Cardiac septum (tissue), 1 donor: ENCODE measurements around the gene WDR46. TPM values are rescaled to one million over a fixed set of nuclear protein-coding genes. Genes with fewer than 3 reads are reported as not detected.
A peak's percentile ranks its signal among the peaks of the same experiment; 100 is the strongest.
"Not testable (repeated sequence)": the region's sequence is repeated elsewhere in the genome, so short reads cannot be mapped to it uniquely, and the experiment has no call there.

Source experiments
- DNase-seq: peaks from one replicate; pipeline ENCODE4 v3.0.0-alpha.2; 2020; ENCODE audit warnings: low spot score
- intact Hi-C: fragments of 100-400 bp; cut with DNase I; formaldehyde crosslinking; loops from one replicate; pipeline ENCODE4 v1.14.0; 2022
- total RNA-seq: library from RNA; stranded (reverse); fragmentation: NEBNext Ultra II Directional; extraction: Animal tissue kit (Norgen Biotek cat#: 25700); gene quantifications from one replicate; pipeline ENCODE4 v1.2.1, GENCODE V29; 2021
- donor health status: DM: no; HTN: no; CAD: no.

Gene WDR46
- total RNA-seq, 1 donor from 2014 or later, result 18.8 TPM

DNA sequence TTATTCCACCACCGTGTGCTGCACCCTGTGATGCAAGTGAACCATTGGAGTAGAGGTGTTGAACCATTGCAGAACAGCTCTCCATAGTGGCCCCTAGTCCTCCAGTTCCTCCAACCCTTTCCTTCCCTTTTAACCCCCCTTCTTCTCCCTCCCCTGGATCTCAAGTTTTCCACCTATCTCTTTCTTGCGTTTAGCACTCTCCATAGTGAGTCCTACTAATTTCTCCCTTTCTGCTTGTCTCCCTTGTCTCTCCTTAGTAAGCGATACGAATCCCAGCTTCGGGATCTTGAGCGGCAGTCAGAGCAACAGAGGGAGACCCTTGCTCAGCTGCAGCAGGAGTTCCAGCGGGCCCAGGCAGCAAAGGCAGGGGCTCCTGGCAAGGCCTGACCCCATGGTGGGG is 1.4 kb upstream of the WDR46 start:
- no peak for DNase-seq
- intact Hi-C loops, result no loop called here

GRCh38 chr6:33289784-33290315 is 811 bp upstream of the WDR46 start:
- DNase-seq, result no peak
- intact Hi-C loops, result loop anchor here (1.0 kb wide), 1 partner anchor 19 kb away; the partner anchor contains the start of gene VPS52

GRCh38 chr6:33288141-33288920 is 708 bp downstream of the WDR46 start:
- no peak for DNase-seq
- intact Hi-C loops, result no loop called here

DNA sequence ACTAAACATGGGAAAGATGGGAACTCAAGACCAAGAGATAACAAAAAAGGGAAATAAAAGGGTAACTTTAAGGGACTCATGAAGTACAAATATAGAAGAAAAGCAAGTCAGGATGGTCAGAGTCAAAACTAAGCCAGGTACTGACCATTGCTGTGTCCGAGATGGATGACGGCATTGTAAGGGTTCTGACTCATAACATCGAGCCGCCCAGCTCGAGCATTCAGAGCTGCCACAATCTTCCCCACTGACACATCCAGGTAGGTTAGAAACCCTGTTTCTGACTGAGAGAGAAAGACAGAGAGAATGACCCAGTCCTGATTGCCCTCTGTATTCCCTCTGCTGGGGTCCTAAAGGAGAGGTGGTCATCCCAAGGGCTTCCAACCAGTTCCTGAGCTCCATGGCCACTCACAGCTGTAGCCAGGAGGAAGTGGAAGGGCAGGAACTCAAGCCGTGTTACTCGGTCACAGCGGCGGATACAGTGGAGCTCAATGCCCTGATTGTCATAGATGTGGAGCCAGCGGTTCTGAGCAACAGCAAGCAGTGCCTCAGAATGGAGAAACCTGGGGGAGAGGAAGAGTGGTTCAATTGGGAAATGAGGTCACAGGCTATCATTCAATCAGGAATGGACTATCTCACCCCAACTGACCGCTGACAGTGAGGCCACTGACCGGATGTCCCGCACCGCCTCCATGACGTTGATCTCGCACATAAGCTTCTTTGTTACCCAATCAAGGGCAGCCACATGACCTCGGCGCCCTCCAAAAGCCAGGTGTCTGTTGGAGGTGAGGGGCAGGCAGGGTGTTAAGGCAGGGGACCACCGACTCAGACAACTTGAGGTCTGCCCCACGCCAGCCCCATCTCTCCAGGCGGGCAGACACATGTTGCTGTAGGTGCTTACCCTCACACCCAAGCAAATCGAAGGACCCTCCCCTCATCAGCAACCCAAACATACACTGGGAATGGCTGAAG is 1.8 kb downstream of the WDR46 start:
- intact Hi-C loops, result no loop called here
- DNase-seq, result no peak

GRCh38 chr6:33285214-33285613 is 3.8 kb downstream of the WDR46 start:
- intact Hi-C loops, DNase-seq: not testable (repeated sequence)

DNA sequence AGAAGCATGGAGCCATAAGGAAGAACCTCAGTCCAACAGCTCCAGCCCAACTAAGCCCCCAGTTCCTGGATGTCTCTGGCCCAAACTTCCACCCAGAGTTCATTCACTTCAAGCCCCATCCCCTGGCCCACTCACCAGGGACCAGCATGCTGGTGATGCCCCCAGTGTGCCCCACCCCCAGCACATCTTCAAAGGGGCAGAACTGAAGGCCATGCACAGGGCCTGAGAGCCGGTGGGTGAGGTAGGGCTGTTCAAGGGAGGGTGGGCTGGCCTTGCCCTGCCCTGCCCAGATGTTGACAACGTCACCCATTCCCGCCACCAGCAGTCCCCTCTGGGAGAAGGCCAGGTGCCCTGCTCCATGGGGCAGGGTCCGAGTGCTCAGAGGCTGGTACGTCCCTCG is 8.5 kb downstream of the WDR46 start:
- DNase-seq, result no peak
- intact Hi-C loops, result loop anchor here (2.0 kb wide), 1 partner anchor 64 kb away; no protein-coding TSS in a partner anchor

DNA sequence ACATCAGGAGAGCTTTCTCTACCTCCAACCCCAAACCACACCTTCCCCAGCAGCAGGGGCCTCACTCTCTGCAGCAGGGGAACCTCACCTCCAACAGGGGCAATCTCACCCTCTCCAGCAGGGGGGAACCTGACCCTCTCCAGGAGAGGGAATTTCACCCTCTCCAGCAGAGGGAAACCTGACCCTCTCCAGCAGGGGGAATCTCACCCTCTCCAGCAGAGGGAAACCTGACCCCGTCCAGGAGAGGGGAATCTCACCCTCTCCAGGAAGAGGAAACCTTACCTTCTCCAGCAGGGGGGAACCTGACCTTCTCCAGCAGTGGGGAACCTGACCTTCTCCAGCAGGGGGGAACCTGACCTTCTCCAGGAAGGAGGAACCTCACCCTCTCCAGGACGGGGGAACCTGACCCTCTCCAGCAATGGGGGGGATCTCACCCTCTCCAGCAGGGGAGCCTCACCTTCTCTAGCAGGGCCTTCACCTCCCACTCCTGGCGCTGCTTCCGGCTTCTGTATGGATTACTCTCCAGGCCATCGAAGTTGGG is 9.0 kb downstream of the WDR46 start:
- intact Hi-C loops, result loop anchor here (2.0 kb wide), 1 partner anchor 65 kb away; no protein-coding TSS in a partner anchor
- DNase-seq, result no peak

DNA sequence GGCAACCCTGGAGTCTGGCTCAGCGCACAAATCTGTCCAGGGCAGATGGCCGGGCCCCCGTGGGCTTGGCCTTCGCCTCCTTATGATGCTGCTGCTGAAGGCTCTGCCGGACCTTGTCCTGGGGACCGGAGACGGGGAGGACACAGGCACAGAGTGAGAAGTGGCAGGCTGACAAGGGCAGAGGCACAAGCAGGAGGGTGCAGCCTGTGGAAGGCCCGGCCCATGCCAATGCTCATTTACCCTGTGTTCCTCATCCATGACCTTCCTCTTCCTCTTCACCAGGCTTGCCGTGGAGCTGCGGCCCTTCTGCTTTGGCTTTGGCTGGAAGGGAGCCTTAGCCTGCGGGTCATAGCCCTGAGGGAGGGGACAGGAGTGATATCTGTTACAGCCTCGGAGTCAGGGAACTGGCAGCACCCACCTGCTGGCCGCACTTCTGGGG is 9.8 kb downstream of the WDR46 start:
- intact Hi-C loops, result no loop called here
- DNase-seq, result no peak

DNA sequence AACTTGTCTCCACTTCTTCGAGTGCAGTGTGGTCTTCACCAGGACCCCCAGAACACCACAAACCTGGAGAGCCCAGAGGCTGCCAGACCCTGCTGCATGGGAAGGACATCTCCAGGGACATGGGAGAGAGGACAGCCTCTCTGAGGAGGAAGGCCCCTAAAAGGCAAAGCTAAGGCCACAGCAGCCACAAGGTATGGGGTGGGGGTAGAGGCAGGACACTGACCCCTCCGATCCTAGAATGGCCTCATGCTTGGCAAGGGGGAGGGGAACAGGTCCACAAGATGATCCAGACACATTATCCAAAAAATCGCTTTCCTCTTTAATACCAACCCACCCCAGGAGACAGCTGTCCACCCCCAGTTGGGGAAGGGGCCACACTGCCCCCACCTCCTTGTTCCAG is 10.2 kb downstream of the WDR46 start:
- intact Hi-C loops, result no loop called here

GRCh38 chr6:33278392-33278741 is 10.7 kb downstream of the WDR46 start:
- intact Hi-C loops, result no loop called here

More for the DNA sequence above, 10.2 kb downstream of the WDR46 start:
- DNase-seq, result no peak

GRCh38 chr6:33277663-33278391 is 11.2 kb downstream of the WDR46 start:
- intact Hi-C loops, result loop anchor here (1.0 kb wide), 1 partner anchor 21 kb away; no protein-coding TSS in a partner anchor
- DNase-seq, result no peak

More at GRCh38 chr6:33278392-33278741, 10.7 kb downstream of the WDR46 start:
- DNase-seq, result no peak

DNA sequence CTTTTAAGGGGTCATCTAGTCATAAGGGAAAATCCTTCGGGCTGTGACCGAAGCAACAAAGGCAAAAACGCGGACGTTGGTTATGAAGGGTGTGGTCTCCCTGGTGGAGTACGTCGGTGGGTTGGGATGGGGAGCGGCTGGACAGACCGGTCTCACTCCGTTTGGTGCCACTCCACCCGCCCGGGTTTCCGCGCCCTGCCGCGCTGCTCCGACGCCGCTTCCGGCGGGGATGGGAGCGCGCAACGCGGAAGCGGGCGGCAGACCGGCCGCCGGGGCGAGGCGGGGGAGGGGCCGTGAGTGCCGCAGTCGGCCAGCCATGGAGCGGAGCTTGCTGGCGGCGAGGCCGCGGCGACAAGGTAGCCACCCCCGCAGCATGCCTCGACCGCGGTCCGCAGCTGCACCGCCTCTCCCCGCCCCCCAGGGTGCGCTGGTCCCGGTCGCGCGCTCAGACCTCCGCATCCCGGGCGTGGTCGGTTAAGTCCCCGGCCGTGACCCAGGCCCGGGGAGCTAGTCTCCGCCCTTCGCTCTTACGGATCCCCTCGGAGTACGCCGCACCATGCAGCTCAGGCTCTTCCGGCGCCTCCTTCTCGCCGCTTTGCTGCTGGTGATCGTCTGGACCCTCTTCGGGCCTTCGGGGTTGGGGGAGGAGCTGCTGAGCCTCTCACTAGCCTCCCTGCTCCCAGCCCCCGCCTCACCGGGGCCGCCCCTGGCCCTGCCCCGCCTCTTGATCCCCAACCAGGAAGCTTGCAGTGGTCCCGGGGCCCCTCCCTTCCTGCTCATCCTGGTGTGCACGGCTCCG is 12.0 kb downstream of the WDR46 start, which contains the start of gene B3GALT4:
TSS of gene B3GALT4 (plus strand) at position 260 of the 799 bp plus-strand sequence. CDS start at position 557, 297 bp downstream.
- DNase-seq, result peak; percentile 90
- intact Hi-C loops, result loop anchor here (1.0 kb wide), 1 partner anchor 22 kb away; no protein-coding TSS in a partner anchor

DNA sequence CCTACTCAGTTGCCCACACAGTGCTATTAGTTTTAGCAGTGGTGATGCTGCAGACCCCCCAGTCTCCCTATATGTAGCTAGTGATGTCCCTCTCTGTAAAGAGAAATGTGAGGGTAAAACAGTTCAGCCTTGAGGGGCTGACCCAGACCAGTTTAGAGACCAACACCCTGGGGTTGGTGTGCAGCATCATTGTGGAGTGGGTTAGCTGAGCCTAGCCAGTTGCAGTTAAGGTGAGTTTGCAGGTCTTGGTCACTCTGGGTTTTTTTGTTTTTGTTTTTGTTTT is 12.5 kb downstream of the WDR46 start:
- no peak for DNase-seq
- intact Hi-C loops, result no loop called here

GRCh38 chr6:33275795-33276580 is 13.1 kb downstream of the WDR46 start:
- DNase-seq, intact Hi-C loops: not testable (repeated sequence)

DNA sequence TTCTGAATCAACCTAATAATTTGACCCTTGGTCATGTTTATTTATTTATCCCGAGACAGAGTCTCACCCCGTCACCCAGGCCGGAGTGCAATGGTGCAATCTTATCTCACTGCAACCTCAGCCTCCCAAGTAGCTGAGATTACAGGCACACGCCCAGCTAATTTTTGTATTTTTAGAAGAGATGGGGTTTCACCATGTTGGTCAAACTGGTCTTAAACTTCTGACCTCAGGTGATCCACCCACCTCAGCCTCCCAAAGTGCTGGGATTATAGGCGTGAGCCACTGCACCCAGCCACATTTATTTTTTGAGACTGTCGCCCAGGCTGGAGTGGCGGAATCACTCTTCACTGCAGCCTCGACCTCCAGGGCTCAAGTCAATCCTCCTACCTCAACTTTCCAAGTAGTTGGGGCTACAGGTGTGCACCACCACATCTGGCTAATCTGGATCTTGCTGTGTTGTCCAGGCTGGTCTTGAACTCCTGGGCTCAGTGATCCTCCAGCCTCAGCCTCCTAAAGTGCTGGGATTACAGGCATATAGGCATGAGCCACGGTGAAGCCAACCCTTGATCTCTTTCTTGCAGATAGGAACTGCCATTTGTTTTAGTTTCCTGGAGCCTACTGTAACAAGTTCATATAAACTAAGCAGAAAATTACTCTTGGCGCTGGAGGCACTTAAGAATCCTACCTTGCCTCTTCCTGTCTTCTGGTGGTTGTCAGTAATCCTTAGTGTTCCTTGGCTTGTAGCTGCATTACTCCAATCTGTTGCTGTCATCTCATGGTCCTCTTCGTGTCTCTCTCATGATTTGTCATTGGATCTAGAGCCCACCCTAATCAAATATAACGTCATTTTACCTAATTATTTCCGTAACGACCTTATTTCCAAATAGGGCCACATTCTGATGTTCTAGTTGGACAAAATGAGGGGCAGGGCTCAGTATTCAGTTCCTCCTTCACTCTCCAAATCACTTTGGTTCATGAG is 14.8 kb downstream of the WDR46 start:
- DNase-seq, result no peak
- intact Hi-C loops, result no loop called here

- intact Hi-C loops, result no loop called here
- DNase-seq, result no peak
Measured at GRCh38 chr6:33273129-33273923, 15.7 kb downstream of the WDR46 start.
